GM12878 (cell line): ENCODE results near the gene FBLN1. TPM values are rescaled to one million over a fixed set of nuclear protein-coding genes. Genes with fewer than 3 reads are reported as not detected.

ENCODE experiments used
- ATAC-seq: fragments of 200-7000 bp; cut with Tn5 transposase; 3 replicates; pipeline ENCODE4 v1.9.1; 2020; ENCODE audit warnings: mild to moderate bottlenecking, moderate library complexity
- BruUV-seq: library from RNA; stranded (reverse); fragments of 400-500 nt; replicated peaks from 2 replicates; lab custom pipeline; 2021; lab: Mats Ljungman, UMichigan
- CTCF ChIA-PET: fragments of 300-600 bp; sonication (Branson Sonifier 250); formaldehyde crosslinking; extraction: SDS; loops from one replicate; lab custom pipeline; 2021; ENCODE audit warnings: inconsistent platforms; lab: Yijun Ruan, JAX
- POLR2A ChIA-PET: fragments of 350-600 bp; formaldehyde crosslinking; extraction: SDS; loops from one replicate; lab custom pipeline; 2021; ENCODE audit warnings: inconsistent platforms; lab: Charles Lee
- RAD21 ChIA-PET: fragments of 300-600 bp; sonication (Branson Sonifier 250); formaldehyde crosslinking; loops from one replicate; lab custom pipeline; 2023; ENCODE audit warnings: antibody characterized with exemption; ENCODE audit not compliant: unreplicated experiment; lab: Charles Lee
- SMC1A ChIA-PET: fragments of 300-600 bp; sonication (Branson Sonifier 250); formaldehyde crosslinking; loops from one replicate; lab custom pipeline; 2023; ENCODE audit not compliant: unreplicated experiment, uncharacterized antibody; lab: Charles Lee
- DNase-seq: peaks from one replicate; pipeline ENCODE4 v3.0.0-alpha.2; 2011; ENCODE audit warnings: low read depth, low spot score
- FAIRE-seq: peaks from 3 replicates; lab custom pipeline; 2011; peaks lifted over from hg19 to GRCh38; lab: Jason Lieb, UNC
- H2AFZ ChIP-seq: 2 replicates; pipeline ENCODE4 v1.6.0; 2011; ENCODE audit warnings: low read depth, low read length, control low read depth; ENCODE audit not compliant: control insufficient read depth
- H3K27ac ChIP-seq: 2 replicates; pipeline ENCODE4 v1.5.1; 2011; ENCODE audit warnings: control low read depth; ENCODE audit not compliant: control insufficient read depth, insufficient read depth
- H3K27me3 ChIP-seq, 2 experiments: replicated peaks in 1 of 2; 2 replicates each; pipeline versions ENCODE4 v1.6.0 to v1.6.1; 2011; ENCODE audit warnings: low read length in 1 of 2; ENCODE audit not compliant: control insufficient read depth in 2 of 2, insufficient read depth in 2 of 2
- H3K36me3 ChIP-seq, 2 experiments: 2 replicates each; pipeline ENCODE4 v1.5.1; 2011; ENCODE audit warnings: low read length in 1 of 2; ENCODE audit not compliant: control insufficient read depth in 2 of 2, insufficient read depth in 2 of 2
- H3K4me1 ChIP-seq: 2 replicates; pipeline ENCODE4 v1.6.1; 2011; ENCODE audit warnings: mild to moderate bottlenecking, low read length, moderate library complexity, mixed read lengths; ENCODE audit not compliant: control insufficient read depth, insufficient read depth
- H3K4me2 ChIP-seq: 2 replicates; pipeline ENCODE4 v1.6.0; 2011; ENCODE audit warnings: control low read depth; ENCODE audit not compliant: control insufficient read depth, insufficient read depth
- H3K4me3 ChIP-seq: fragments of 200-600 bp; sonication (generic); 2 replicates; pipeline ENCODE4 v1.5.1; 2016
- H3K79me2 ChIP-seq: 2 replicates; pipeline ENCODE4 v1.6.0; 2011; ENCODE audit warnings: low read length; ENCODE audit not compliant: control insufficient read depth, insufficient read depth
- H3K9ac ChIP-seq: 2 replicates; pipeline ENCODE4 v1.8.0; 2011; ENCODE audit warnings: low read length, control low read depth, mixed read lengths; ENCODE audit not compliant: control insufficient read depth, insufficient read depth
- H3K9me3 ChIP-seq: replicated peaks from 3 replicates; pipeline ENCODE4 v1.5.1; 2011; ENCODE audit warnings: mild to moderate bottlenecking, low read length; ENCODE audit not compliant: control insufficient read depth, insufficient read depth
- H4K20me1 ChIP-seq: 2 replicates; pipeline ENCODE4 v1.6.0; 2011; ENCODE audit not compliant: control insufficient read depth, insufficient read depth
- CBFB ChIP-seq: IDR thresholded peaks from 2 replicates; pipeline ENCODE4 v1.6.1; 2016; ENCODE audit warnings: antibody characterized with exemption, low read depth
- CHD2 ChIP-seq: IDR thresholded peaks from 2 replicates; pipeline ENCODE4 v1.6.1; 2011; ENCODE audit warnings: low read depth, low read length, improper control_type of control experiment, borderline replicate concordance
- EED ChIP-seq: sonication (generic); IDR thresholded peaks from 2 replicates; pipeline ENCODE4 v1.6.1; 2016; ENCODE audit warnings: antibody characterized with exemption, low read depth
- ESRRA ChIP-seq: IDR thresholded peaks from 2 replicates; pipeline ENCODE4 v1.6.1; 2012; ENCODE audit warnings: mild to moderate bottlenecking, low read length, improper control_type of control experiment
- FOXK2 ChIP-seq: fragments of 450-650 bp; IDR thresholded peaks from 2 replicates; pipeline ENCODE4 v1.6.1; 2017; ENCODE audit warnings: mild to moderate bottlenecking, moderate library complexity
- HDAC2 ChIP-seq: fragments of 200-600 bp; sonication (generic); IDR thresholded peaks from 2 replicates; pipeline ENCODE4 v1.6.1; 2017
- JUNB ChIP-seq: IDR thresholded peaks from 2 replicates; pipeline ENCODE4 v1.6.1; 2016; ENCODE audit warnings: antibody characterized with exemption, mild to moderate bottlenecking
- NBN ChIP-seq: fragments of 450-650 bp; IDR thresholded peaks from 2 replicates; pipeline ENCODE4 v1.6.1; 2016
- PAX8 ChIP-seq: fragments of 450-650 bp; IDR thresholded peaks from 2 replicates; pipeline ENCODE4 v1.6.1; 2017; ENCODE audit warnings: mild to moderate bottlenecking, moderate library complexity
- POLR2AphosphoS2 ChIP-seq: IDR thresholded peaks from 2 replicates; pipeline ENCODE4 v1.6.1; 2011; ENCODE audit warnings: low read depth, mild to moderate bottlenecking, low read length, improper control_type of control experiment, moderate library complexity
- TARDBP ChIP-seq: IDR thresholded peaks from 2 replicates; pipeline ENCODE4 v1.6.1; 2016; ENCODE audit warnings: borderline replicate concordance
- WGBS: methylation state at CpG from one replicate; pipeline ENCODE4 v1.1.6; 2016; ENCODE audit warnings: low lambda C conversion rate; ENCODE audit not compliant: insufficient replicate concordance, insufficient coverage; ENCODE audit errors: missing lambda C conversion rate; 5-methylcytosine and 5-hydroxymethylcytosine counted together
- in situ Hi-C: fragments of 300-500 bp; cut with MboI; formaldehyde crosslinking; loops from 9 replicates; pipeline ENCODE4 v1.14.3; 2018; ENCODE audit warnings: mixed read lengths
- intact Hi-C: fragments of 100-400 bp; cut with micrococcal nuclease; formaldehyde crosslinking; loops from one replicate; pipeline ENCODE4 v1.14.2; 2022; ENCODE audit not compliant: unreplicated experiment
- polyA plus RNA-seq, 11 experiments: library from polyadenylated mRNA; depleted of rRNA in 4 of 11; unstranded in 6 of 11; stranded (reverse) in 5 of 11; fragments of >200 nt; fragmentation: Nextera tagmentation in 4 of 11; fragmentation: Illumina TruSeq in 1 of 11; extraction: Ambion mirVana in 4 of 11; extraction: Trizol in 1 of 11; gene quantifications; 1 replicate in 1 of 11; 2 replicates in 10 of 11; pipeline versions ENCODE4 v1.2.1 to v1.2.3, GENCODE V29; 2011 to 2016; ENCODE audit warnings: inconsistent platforms in 2 of 11, missing spikeins in 2 of 11, low read depth in 1 of 11
- total RNA-seq, 4 experiments: library from RNA; depleted of rRNA in 3 of 4; stranded (reverse); fragments of >200 nt in 3 of 4; fragmentation: Illumina TruSeq in 1 of 4; extraction: Trizol in 1 of 4; gene quantifications; 2 replicates each; pipeline versions ENCODE4 v1.2.1 to v1.2.3, GENCODE V29; 2013 to 2021
- TF ChIP-seq, protein P1 (sequence below): fragments of 450-650 bp; formaldehyde crosslinking; IDR thresholded peaks from 2 replicates; pipeline ENCODE4 v1.4.0; 2022; ENCODE audit warnings: mild to moderate bottlenecking, moderate library complexity

Gene FBLN1
- total and polyA plus RNA-seq, 10 of the 15 experiments (the other 5 are each of a cell fraction or from before 2014, with no cell fraction given): 0.20 to 0.51 TPM; not detected in 8

GRCh38 chr22:45515676-45516075 is 13.0 kb downstream of the FBLN1 start:
- in situ Hi-C loops: no loop called here
- Histone ChIP-seq H2AFZ (no peak overlapping the region), H3K36me3 (no peaks in the 10 kb centered on the region), H3K4me3 (no peak overlapping the region), H3K9me3 (no peaks in the 10 kb centered on the region), H3K4me1 (no peaks in the 10 kb centered on the region), H3K27ac (no peak overlapping the region), H3K27me3 (peaks cover 0 to 4% of the 10 kb centered on the region in 2 experiments; a peak in 2 of 4 replicates), H4K20me1 (no peaks in the 10 kb centered on the region), H3K79me2 (no peaks in the 10 kb centered on the region), H3K9ac (no peak overlapping the region), H3K4me2 (no peak overlapping the region)
- ChIA-PET SMC1A (no interaction called here), POLR2A (no interaction called here), CTCF (no interaction called here), RAD21 (no interaction called here)
- TF ChIP-seq CHD2: no peak
- no peak for TF ChIP-seq JUNB
- no peak for TF ChIP-seq POLR2AphosphoS2
- TF ChIP-seq PAX8: no peak
- TF ChIP-seq CBFB: no peak
- no peak for TF ChIP-seq FOXK2
- no peak for TF ChIP-seq HDAC2
- TF ChIP-seq ESRRA: no peak
- TF ChIP-seq TARDBP: no peak
- TF ChIP-seq NBN: no peak
- TF ChIP-seq, protein P1, sequence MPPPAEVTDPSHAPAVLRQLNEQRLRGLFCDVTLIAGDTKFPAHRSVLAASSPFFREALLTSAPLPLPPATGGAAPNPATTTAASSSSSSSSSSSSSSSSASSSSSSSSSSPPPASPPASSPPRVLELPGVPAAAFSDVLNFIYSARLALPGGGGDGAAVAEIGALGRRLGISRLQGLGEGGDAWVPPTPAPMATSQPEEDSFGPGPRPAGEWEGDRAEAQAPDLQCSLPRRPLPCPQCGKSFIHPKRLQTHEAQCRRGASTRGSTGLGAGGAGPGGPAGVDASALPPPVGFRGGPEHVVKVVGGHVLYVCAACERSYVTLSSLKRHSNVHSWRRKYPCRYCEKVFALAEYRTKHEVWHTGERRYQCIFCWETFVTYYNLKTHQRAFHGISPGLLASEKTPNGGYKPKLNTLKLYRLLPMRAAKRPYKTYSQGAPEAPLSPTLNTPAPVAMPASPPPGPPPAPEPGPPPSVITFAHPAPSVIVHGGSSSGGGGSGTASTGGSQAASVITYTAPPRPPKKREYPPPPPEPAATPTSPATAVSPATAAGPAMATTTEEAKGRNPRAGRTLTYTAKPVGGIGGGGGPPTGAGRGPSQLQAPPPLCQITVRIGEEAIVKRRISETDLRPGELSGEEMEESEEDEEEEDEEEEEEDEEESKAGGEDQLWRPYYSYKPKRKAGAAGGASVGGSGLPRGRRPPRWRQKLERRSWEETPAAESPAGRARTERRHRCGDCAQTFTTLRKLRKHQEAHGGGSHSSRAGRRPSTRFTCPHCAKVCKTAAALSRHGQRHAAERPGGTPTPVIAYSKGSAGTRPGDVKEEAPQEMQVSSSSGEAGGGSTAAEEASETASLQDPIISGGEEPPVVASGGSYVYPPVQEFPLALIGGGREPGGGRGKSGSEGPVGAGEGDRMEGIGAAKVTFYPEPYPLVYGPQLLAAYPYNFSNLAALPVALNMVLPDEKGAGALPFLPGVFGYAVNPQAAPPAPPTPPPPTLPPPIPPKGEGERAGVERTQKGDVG: no peak
- TF ChIP-seq EED: no peak
- no peak for ATAC-seq
- WGBS: 19% methylated on average over 9 of the region's 9 CpGs
- FAIRE-seq: no peak
- DNase-seq: no peak
- BruUV-seq: no TSS peak
- intact Hi-C loops: no loop called here
